Effector CD8-positive, alpha-beta T cell (primary cell): ENCODE results near the gene ARTN.

Source experiments
- DNase-seq: peaks from one replicate; lab custom pipeline; 2025; lab: John Stamatoyannopoulos, UW

The ARTN gene

GRCh38 chr1:43970502-43970901 lies 36.9 kb downstream of the ARTN start:
- DNase-seq: no peak

DNA sequence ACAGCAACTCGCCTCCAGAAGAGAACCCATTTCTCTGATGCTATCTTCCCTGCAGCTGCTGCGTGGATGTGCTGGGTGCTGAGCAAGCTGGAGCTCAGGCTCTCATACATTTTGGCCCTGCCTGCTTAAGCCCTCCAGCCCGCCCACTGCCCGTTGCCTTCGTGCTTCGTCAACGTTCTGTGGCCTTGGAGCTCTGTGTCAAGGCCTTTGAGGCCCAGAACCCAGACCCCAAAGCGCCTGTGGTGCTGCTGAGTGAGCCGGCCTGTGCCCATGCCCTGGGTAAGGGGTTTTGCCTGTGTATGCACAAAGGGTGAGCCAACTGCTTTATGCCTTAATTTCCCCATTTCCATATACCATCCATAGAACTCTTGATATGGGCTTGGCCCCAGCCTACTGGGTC lies 37.3 kb downstream of the ARTN start:
- no peak for DNase-seq

GRCh38 chr1:43971336-43971980 lies 37.9 kb downstream of the ARTN start:
- no peak for DNase-seq

DNA sequence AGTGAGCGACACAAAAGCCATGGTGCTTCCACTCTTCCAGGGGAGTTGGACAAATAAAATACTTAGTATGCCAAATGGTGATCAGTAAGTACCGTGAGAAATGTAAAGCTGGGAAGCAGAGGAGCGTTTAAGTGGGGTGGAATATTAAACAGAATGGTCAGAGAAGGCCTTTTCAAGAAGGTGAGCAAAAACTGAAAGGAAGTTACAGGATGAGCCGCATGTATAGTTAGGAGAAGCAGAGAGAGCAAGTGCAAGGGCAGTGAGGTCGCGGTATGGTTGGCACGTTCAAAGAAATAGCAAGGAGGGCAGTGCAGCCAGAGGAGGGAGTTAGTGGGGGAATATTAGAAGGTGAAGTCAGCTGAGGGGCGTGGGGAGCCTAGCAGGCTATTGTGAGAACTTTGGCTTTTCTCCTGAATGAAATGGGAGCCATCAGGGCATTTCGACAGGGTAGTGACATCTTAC lies 40.4 kb downstream of the ARTN start:
- no peak for DNase-seq

DNA sequence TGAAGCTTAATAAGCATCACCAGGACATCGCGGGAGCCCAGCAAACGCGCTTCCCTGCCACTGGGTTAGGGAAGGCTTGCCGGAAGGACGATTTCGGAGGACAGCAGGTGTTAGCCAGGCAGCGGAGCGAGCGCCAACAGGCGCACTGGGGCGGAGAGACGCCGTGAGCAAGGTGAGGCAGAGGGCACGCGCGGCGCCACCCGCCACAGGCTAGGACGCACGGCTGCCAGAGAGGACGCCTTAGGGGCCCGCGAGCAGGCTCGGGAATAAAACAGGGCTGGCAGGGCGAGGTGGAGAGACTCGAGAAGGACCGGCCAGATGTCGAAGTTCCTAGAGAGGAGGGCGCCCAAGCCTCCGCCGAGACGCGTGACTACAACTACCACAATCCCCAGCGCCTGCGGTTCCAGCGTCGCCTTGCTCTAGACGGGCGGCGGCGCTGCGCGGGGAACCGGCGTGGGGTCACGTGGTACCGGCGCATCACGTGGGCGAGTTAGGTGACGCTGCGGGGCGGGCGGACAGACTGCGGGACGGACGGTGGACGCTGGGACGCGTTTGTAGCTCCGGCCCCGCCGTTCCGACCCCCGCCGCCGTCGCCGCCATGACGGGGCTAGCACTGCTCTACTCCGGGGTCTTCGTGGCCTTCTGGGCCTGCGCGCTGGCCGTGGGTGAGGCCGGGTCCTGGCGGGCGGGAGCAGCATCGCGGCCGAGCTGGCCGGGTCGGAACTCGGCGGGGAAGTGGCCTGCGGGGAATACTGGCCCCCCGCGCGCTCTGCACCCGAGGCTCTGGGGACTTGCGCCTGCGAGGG lies 41.0 kb downstream of the ARTN start, which contains the start of gene ATP6V0B:
ATP6V0B (plus strand) TSS at position 518 of the 806 bp plus-strand sequence; CDS start at position 599, 81 bp downstream.
- peak; percentile 90 for DNase-seq

DNA sequence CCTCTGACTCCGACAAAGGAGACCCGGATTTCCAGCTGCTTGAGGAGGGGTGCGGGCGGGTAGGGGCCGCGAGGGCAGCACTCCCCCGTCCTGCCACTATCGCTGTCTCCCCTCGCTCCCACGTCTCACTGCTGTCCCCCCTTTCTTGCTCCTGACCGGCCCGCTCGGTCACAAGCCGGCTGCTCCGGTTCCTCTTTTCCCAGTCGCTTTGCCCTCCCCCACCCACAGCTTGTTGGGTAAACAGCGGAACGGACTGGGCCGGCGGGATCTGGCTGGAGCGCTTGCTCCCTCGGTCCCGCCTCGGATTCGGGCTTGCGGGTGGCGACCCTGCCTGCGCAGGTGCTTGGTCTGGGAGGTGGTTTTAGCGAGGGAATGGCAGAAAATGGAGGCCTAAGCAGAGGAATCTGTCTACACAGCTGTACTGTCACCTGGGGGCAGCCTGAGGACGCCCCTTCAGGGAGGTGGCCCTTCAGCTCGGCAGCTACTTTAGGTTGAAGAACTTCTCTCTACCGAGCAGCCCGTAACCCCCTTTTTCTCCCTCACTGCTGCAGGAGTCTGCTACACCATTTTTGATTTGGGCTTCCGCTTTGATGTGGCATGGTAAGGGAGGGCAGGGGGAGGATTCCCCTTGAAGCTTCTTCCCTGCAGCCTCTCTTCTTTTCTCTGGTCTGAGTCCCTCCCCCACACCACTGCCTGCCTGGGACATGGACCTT lies 41.8 kb downstream of the ARTN start:
- peak; percentile 40 for DNase-seq

DNA sequence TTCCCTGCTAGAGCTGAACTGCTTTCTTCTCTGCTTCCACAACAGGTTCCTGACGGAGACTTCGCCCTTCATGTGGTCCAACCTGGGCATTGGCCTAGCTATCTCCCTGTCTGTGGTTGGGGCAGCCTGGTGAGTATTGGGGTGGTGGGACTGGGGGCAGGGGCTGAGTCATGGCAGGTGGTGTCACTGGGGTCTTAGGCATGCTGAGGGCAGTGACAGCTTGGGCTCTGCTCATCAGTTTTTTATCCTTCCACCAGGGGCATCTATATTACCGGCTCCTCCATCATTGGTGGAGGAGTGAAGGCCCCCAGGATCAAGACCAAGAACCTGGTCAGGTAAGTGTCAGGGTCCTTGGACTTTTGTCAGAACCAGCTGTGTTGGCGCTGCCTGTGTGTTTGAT lies 42.4 kb downstream of the ARTN start:
- DNase-seq: no peak

DNA sequence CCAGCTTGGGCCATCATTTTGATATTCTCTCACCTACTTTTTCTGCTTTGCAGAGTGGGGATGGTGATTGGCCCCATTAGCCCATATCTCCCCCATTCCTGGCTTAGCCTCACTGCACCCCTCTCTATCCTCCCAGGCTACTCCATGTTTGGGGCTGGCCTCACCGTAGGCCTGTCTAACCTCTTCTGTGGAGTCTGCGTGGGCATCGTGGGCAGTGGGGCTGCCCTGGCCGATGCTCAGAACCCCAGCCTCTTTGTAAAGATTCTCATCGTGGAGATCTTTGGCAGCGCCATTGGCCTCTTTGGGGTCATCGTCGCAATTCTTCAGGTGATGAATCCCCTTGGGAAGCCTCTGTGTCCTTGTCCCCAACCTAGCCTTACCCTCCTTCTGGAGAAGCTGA lies 43.3 kb downstream of the ARTN start:
- DNase-seq: no peak

GRCh38 chr1:43977376-43978263 lies 44.0 kb downstream of the ARTN start:
- DNase-seq: no peak

DNA sequence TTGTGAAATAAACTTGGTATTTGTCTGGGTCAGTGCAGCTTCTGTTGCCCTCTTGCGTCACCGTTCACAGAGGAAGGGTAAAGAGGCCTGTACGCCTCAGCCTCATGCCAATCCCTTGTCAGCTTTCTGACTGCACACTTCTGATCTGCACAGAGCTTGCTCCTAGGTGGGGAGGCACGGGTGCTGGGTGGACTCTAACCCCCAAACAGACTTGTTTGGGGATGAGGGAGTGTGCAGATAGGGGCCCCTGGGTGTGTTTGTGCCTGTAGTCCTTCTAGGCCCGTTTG lies 44.6 kb downstream of the ARTN start:
- no peak for DNase-seq

GRCh38 chr1:43978551-43979260 lies 45.1 kb downstream of the ARTN start, which contains the start of gene B4GALT2:
TSS of gene B4GALT2 (plus strand) at chr1:43979210. CDS start at chr1:43981161, 1,951 bp downstream.
- DNase-seq: no peak

- no peak for DNase-seq
Measured at GRCh38 chr1:43979261-43979527, 45.6 kb downstream of the ARTN start.

DNA sequence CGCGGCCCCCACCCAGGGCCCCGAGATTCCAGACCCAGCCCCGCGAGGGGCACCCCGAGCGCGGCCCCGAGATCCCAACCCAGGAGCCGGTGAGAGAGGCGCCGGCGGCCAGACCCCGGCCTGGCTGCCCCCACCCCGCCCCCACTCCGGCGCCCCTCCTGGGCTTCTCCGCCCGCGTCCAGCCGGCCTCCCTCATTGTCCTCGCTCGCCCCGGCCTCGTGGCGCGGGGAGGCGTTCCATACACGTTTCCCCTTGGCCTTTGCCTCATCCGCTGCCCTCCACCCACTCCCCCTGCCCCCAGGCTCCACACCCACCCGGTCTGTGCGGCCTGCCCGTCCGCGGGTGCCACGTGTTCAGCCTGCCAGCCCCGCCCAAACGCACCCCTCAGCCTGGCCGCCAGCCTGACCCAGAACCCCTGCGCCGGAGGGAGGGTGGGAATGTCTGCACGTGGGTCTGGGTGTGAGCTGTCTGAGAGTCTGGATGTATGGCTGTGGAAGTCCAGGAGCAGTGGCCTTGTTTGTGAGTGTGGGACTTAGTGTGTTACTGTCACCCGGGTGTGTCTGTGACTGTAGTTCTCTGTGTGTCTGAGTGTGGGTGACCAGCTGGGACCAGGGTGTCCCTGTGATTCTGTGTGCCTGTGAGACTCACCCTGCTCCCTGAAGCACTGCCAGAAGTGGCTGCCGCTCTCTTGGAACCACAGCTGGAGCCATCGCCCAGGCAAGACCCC lies 46.1 kb downstream of the ARTN start:
- no peak for DNase-seq

GRCh38 chr1:43980255-43981134 lies 46.9 kb downstream of the ARTN start:
- no peak for DNase-seq

DNA sequence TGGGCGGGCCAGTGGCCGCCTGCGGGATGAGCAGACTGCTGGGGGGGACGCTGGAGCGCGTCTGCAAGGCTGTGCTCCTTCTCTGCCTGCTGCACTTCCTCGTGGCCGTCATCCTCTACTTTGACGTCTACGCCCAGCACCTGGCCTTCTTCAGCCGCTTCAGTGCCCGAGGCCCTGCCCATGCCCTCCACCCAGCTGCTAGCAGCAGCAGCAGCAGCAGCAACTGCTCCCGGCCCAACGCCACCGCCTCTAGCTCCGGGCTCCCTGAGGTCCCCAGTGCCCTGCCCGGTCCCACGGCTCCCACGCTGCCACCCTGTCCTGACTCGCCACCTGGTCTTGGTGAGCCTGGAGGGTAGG lies 47.5 kb downstream of the ARTN start:
- DNase-seq: no peak

GRCh38 chr1:43981636-43982035 lies 48.0 kb downstream of the ARTN start:
- no peak for DNase-seq

DNA sequence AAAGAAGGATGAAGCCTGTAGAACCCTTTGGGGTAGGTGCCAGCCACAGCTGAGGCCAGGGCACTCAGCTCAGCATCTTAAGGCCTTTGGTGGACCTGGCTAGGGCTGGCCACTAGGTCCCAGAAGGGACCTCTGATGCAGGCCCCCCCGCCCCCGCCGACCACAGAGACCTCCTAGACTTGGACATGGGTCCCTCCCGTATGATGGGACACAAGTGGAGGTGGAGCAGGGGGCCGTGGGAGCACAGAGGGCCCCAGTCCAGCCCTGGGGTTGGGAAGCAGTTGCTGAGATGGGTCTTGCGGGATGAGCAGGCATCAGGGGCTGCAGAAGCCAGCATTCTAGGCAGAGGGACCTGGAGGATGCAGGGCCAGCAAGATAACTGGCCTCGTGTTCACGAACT lies 48.6 kb downstream of the ARTN start:
- no peak for DNase-seq

- no peak for DNase-seq
Measured at GRCh38 chr1:43982808-43983207, 49.2 kb downstream of the ARTN start.

DNA sequence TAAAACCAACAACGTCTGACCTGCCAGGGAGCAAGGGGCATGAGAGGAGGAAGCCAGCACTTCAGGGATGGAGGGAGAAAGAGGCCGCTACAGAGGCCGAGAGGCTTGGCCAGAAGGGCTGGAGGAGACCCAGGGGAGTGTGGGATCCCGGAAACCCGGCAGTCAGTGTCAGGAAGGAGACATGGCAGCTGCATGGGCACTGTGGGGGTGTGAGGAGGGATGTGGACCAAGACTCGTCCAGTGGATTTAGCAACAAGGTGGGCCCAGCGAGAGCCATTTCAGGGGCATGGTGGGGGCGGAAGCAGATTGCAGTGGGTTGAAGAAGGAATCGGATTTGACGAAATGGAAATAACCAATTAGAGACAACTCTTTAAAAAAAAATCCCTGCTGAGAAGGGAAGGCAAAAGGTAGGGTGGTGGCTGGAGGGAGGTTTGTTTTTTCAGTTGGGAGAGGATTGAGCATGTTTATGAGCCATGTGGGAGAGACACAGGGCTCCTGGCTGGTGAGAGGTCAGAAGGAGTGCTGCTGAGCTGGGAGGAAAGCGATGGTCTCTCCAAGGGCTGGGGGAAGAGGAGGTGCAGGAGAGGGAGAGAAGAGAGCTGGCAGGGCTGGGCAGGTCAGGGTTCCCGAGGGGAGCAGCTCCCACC lies 49.8 kb downstream of the ARTN start:
- DNase-seq: no peak
